Natural killer cell (primary cell): ENCODE results near the gene RAD9A. TPM values are rescaled to one million over a fixed set of nuclear protein-coding genes. Genes with fewer than 3 reads are reported as not detected.
A peak's percentile ranks its signal among the peaks of the same experiment; 100 is the strongest.

Source experiments
- ATAC-seq, 3 donors: fragments of 150-1000 bp in 2 of 3; fragments of 200-7000 bp in 1 of 3; cut with Tn5 transposase; 1 replicate in 1 of 3; 2 replicates in 2 of 3; pipeline ENCODE4 v1.10.0; 2021; ENCODE audit warnings: mild to moderate bottlenecking in 2 of 3, moderate library complexity in 2 of 3
- DNase-seq, 2 donors: peaks; one replicate each; pipeline versions ENCODE4 v3.0.0 to v3.0.0-alpha.2; 2013 to 2021; ENCODE audit warnings: mixed read lengths in 1 of 2
- H3K27ac ChIP-seq: one replicate; pipeline ENCODE4 v1.5.1; 2013; ENCODE audit warnings: mild to moderate bottlenecking, low read length
- H3K27me3 ChIP-seq: one replicate; pipeline ENCODE4 v1.6.1; 2013; ENCODE audit warnings: low read length; ENCODE audit not compliant: control insufficient read depth, insufficient read depth
- H3K36me3 ChIP-seq: one replicate; pipeline ENCODE4 v1.6.1; 2013; ENCODE audit warnings: low read length; ENCODE audit not compliant: control insufficient read depth, insufficient read depth
- H3K4me1 ChIP-seq: one replicate; pipeline ENCODE4 v1.6.1; 2013; ENCODE audit warnings: low read length; ENCODE audit not compliant: control insufficient read depth, insufficient read depth
- H3K4me3 ChIP-seq: one replicate; pipeline ENCODE4 v1.5.1; 2013; ENCODE audit warnings: low read length
- H3K9me3 ChIP-seq: one replicate; pipeline ENCODE4 v1.6.1; 2013; ENCODE audit warnings: low read length; ENCODE audit not compliant: control insufficient read depth, insufficient read depth
- H3K27ac Mint-ChIP-seq, 2 donors: one replicate each; pipeline ENCODE4 v1.8.0; 2022; ENCODE audit warnings: mild to moderate bottlenecking in 2 of 2, mixed read lengths in 2 of 2, moderate library complexity in 1 of 2
- H3K27me3 Mint-ChIP-seq, 2 donors: one replicate each; pipeline ENCODE4 v1.8.0; 2022; ENCODE audit warnings: low read depth in 2 of 2, mixed read lengths in 2 of 2
- H3K36me3 Mint-ChIP-seq: one replicate; pipeline ENCODE4 v1.8.0; 2022; ENCODE audit warnings: mixed read lengths
- H3K4me1 Mint-ChIP-seq, 2 donors: one replicate each; pipeline ENCODE4 v1.8.0; 2022; ENCODE audit warnings: mixed read lengths in 2 of 2
- H3K4me3 Mint-ChIP-seq: one replicate; pipeline ENCODE4 v1.8.0; 2022; ENCODE audit warnings: mild to moderate bottlenecking, moderate library complexity, mixed read lengths
- H3K9me3 Mint-ChIP-seq, 2 donors: one replicate each; pipeline ENCODE4 v1.8.0; 2022; ENCODE audit warnings: mixed read lengths in 2 of 2
- CTCF ChIP-seq: fragments of 200-600 bp; IDR thresholded peaks from one replicate; pipeline ENCODE4 v1.8.0; 2022; ENCODE audit warnings: antibody characterized with exemption
- WGBS: methylation state at CpG from one replicate; pipeline ENCODE4 v1.1.7; 2013; ENCODE audit warnings: missing lambda C conversion rate; ENCODE audit not compliant: insufficient coverage; 5-methylcytosine and 5-hydroxymethylcytosine counted together
- intact Hi-C: fragments of 100-400 bp; cut with micrococcal nuclease; formaldehyde crosslinking; loops from one replicate; pipeline ENCODE4 v1.14.2; 2022
- total RNA-seq, 4 donors: library from RNA; stranded (reverse); fragments of 120-200 nt in 1 of 4; gene quantifications; one replicate each; pipeline versions ENCODE4 v1.2.3 to v1.2.4, GENCODE V29; 2013 to 2022

RAD9A gene
- total RNA-seq, 3 donors from 2014 or later (not counting 1 experiment from before 2014, with no cell fraction given): 30.2 to 47.1 (median 37.3) TPM

- WGBS: 87% methylated on average over 12 of the region's 12 CpGs
- no peak for TF ChIP-seq CTCF
- Histone ChIP-seq H3K36me3 (no peaks in the 10 kb centered on the region), H3K27me3 (no peaks in the 10 kb centered on the region), H3K27ac (peak overlapping the region; percentile 48), H3K4me1 (peaks cover 84% of the 10 kb centered on the region), H3K4me3 (no peak overlapping the region), H3K9me3 (no peaks in the 10 kb centered on the region)
- Mint-ChIP-seq H3K27me3 (no peaks in the 10 kb centered on the region), H3K27ac (peak overlapping the region in 1 of 2 donors; percentile 87), H3K9me3 (no peaks in the 10 kb centered on the region), H3K36me3 (no peaks in the 10 kb centered on the region), H3K4me1 (peaks cover 30 to 73% of the 10 kb centered on the region in 2 donors), H3K4me3 (peak overlapping the region; percentile 21)
- no peak for DNase-seq
- intact Hi-C loops: no loop called here
- ATAC-seq: no peak
These were observed 25.6 kb downstream of the RAD9A start for GRCh38 chr11:67417425-67417824.

DNA sequence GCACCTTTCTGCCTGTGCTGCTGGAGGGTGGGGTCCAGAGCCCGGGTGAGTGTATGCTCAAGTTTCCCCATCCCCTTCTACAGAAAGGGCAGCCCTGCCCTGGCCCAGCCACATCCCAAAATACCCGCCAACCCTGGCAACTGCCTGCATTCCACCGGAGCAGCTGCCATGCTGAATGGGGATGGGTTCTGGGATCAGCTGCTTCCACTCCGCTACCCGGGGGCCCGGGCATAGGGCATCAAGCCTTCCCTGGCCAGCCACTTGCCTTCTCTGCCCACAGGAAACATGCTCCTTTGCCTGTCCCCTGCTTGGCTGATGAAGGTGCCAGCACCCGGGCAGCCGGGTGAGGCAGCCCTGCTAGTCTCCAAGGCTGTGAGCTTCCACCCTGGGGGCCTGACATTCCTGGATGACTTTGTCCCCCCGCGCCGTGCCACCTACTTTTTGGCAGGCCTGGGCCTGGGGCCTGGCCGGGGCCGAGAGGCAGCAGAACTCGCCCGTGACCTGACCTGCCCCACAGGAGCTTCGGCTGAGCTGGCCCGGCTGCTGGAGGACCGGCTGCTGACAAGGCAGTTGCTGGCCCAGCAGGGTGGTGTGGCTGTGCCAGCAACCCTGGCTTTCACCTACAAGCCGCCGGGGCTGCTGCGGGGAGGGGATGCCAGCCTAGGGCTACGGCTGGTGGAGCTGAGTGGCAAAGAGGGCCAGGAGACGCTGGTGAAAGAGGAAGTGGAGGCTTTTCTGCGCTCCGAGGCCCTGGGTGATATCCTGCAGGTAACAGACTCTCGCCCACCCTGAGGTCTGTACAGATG lies 26.9 kb downstream of the RAD9A start:
- peak in 1 of 2 donors; percentile 70 for DNase-seq
- H3K36me3 ChIP-seq: no peaks in the 10 kb centered on the region
- peak overlapping the region; percentile 83 to 87 for H3K27ac Mint-ChIP-seq
- H3K27me3 Mint-ChIP-seq: no peaks in the 10 kb centered on the region
- no peak overlapping the region for H3K4me3 ChIP-seq
- H3K27ac ChIP-seq: peak overlapping the region; percentile 43
- H3K36me3 Mint-ChIP-seq: no peaks in the 10 kb centered on the region
- TF ChIP-seq CTCF: no peak
- H3K9me3 ChIP-seq: no peaks in the 10 kb centered on the region
- 31% methylated on average over 26 of the region's 26 CpGs for WGBS
- H3K4me1 ChIP-seq: peaks cover 71% of the 10 kb centered on the region
- H3K27me3 ChIP-seq: no peaks in the 10 kb centered on the region
- peaks cover 18 to 69% of the 10 kb centered on the region in 2 donors for H3K4me1 Mint-ChIP-seq
- ATAC-seq: no peak
- intact Hi-C loops: no loop called here
- H3K4me3 Mint-ChIP-seq: peak overlapping the region; percentile 77
- no peaks in the 10 kb centered on the region for H3K9me3 Mint-ChIP-seq

DNA sequence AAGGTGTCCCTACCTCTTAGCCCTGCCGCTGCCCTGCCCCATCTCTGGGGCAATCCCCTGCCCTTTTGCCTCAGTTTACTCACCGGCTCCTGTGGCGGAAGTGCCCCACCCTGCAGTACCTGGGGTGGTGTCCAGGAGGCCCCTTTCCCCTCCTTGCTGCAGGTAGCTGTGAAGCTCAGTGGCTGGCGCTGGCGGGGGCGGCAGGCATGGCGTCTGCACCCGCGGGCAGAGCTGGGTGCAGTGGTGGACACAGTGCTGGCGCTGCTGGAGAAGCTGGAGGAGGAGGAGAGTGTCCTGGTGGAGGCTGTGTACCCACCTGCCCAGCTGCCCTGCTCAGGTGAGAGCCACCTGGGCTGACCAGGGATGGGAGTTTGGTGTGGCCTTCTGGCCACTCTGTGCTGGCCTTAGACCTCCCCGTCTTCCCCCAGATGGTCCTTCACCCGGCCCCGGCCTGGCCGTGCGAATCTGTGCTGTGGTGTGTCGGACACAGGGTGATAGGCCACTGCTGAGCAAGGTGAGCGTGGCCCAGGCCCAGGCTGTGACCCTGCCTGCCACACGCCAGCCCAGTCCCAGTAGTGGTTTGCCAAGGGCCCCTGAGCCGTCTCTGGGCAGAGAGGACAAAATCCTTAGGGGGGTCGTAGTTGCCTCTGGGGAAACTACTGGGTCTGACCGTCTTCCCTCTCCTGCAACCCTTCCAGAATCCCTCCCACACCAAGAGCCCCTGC lies 27.7 kb downstream of the RAD9A start:
- Histone ChIP-seq H3K4me1 (peaks cover 68% of the 10 kb centered on the region), H3K36me3 (no peaks in the 10 kb centered on the region), H3K27me3 (no peaks in the 10 kb centered on the region), H3K9me3 (no peaks in the 10 kb centered on the region), H3K4me3 (no peak overlapping the region), H3K27ac (peak overlapping the region; percentile 79)
- ATAC-seq (no peak), DNase-seq (no peak)
- Mint-ChIP-seq H3K27me3 (no peaks in the 10 kb centered on the region), H3K36me3 (no peaks in the 10 kb centered on the region), H3K4me1 (peaks cover 16 to 69% of the 10 kb centered on the region in 2 donors), H3K4me3 (peak overlapping the region; percentile 79), H3K9me3 (no peaks in the 10 kb centered on the region), H3K27ac (peak overlapping the region; percentile 83 to 87)
- TF ChIP-seq CTCF: no peak
- 84% methylated on average over 21 of the region's 21 CpGs for WGBS
- intact Hi-C loops: loop anchor here (2.0 kb wide), 1 partner anchor 17 kb away; no protein-coding TSS in a partner anchor
